Naive thymus-derived CD4-positive, alpha-beta T cell (primary cell): ENCODE results near the gene MAP7D1. TPM values are rescaled to one million over a fixed set of nuclear protein-coding genes. Genes with fewer than 3 reads are reported as not detected.

ENCODE experiments used
- ATAC-seq: fragments of 150-1000 bp; cut with Tn5 transposase; 2 replicates; pipeline ENCODE4 v1.10.0; 2021; ENCODE audit warnings: mild to moderate bottlenecking, moderate library complexity
- CTCF ChIA-PET: fragments of 350-600 bp; sonication (Branson Sonifier 250); formaldehyde crosslinking; loops from one replicate; lab custom pipeline; 2021; ENCODE audit warnings: antibody characterized with exemption; lab: Charles Lee
- POLR2A ChIA-PET: fragments of 350-600 bp; sonication (Branson Sonifier 250); formaldehyde crosslinking; loops from one replicate; lab custom pipeline; 2021; ENCODE audit warnings: antibody characterized with exemption, inconsistent platforms; lab: Charles Lee
- DNase-seq, 9 donors: peaks; one replicate each; pipeline versions ENCODE4 v3.0.0 to v3.0.0-alpha.2; 2020 to 2022; ENCODE audit warnings: mixed read lengths in 1 of 9
- H3K27ac ChIP-seq: one replicate; pipeline ENCODE4 v1.7.0; 2013; ENCODE audit warnings: mild to moderate bottlenecking, low read depth, low read length, moderate library complexity
- H3K27me3 ChIP-seq, 2 donors: one replicate each; pipeline ENCODE4 v1.7.0; 2013; ENCODE audit warnings: low read length in 2 of 2, mild to moderate bottlenecking in 2 of 2, moderate library complexity in 2 of 2; ENCODE audit not compliant: control insufficient read depth in 2 of 2, insufficient read depth in 2 of 2
- H3K36me3 ChIP-seq, 3 experiments: 1 replicate in 2 of 3; 2 replicates in 1 of 3; pipeline ENCODE4 v1.7.0; 2013; ENCODE audit warnings: low read length in 3 of 3, mild to moderate bottlenecking in 3 of 3, moderate library complexity in 1 of 3; ENCODE audit not compliant: insufficient read depth in 3 of 3, control insufficient read depth in 2 of 3
- H3K4me1 ChIP-seq, 2 donors: one replicate each; pipeline ENCODE4 v1.7.0; 2013; ENCODE audit warnings: low read length in 2 of 2, mild to moderate bottlenecking in 2 of 2, moderate library complexity in 1 of 2; ENCODE audit not compliant: control insufficient read depth in 2 of 2, insufficient read depth in 2 of 2
- H3K4me3 ChIP-seq: 2 replicates; pipeline ENCODE4 v1.7.0; 2013; ENCODE audit warnings: mild to moderate bottlenecking, low read length
- H3K9me3 ChIP-seq, 3 experiments: 1 replicate in 2 of 3; 2 replicates in 1 of 3; pipeline ENCODE4 v1.7.0; 2013; ENCODE audit warnings: low read length in 3 of 3; ENCODE audit not compliant: control insufficient read depth in 2 of 3
- H3K27ac Mint-ChIP-seq, 9 donors: one replicate each; pipeline ENCODE4 v1.8.0; 2020 to 2022; ENCODE audit warnings: mixed read lengths in 9 of 9, mild to moderate bottlenecking in 8 of 9, moderate library complexity in 5 of 9, inconsistent platforms in 2 of 9
- H3K27me3 Mint-ChIP-seq, 5 donors: one replicate each; pipeline ENCODE4 v1.8.0; 2021 to 2022; ENCODE audit warnings: mixed read lengths in 5 of 5, mild to moderate bottlenecking in 1 of 5
- H3K36me3 Mint-ChIP-seq, 5 donors: one replicate each; pipeline ENCODE4 v1.8.0; 2020 to 2022; ENCODE audit warnings: mixed read lengths in 5 of 5, mild to moderate bottlenecking in 3 of 5, inconsistent platforms in 1 of 5
- H3K4me1 Mint-ChIP-seq, 7 donors: one replicate each; pipeline ENCODE4 v1.8.0; 2020 to 2022; ENCODE audit warnings: mixed read lengths in 7 of 7, mild to moderate bottlenecking in 3 of 7, inconsistent platforms in 1 of 7
- H3K4me3 Mint-ChIP-seq, 10 donors: one replicate each; pipeline ENCODE4 v1.8.0; 2020 to 2022; ENCODE audit warnings: mild to moderate bottlenecking in 10 of 10, mixed read lengths in 10 of 10, moderate library complexity in 6 of 10, inconsistent platforms in 2 of 10
- H3K9me3 Mint-ChIP-seq, 11 donors: one replicate each; pipeline ENCODE4 v1.8.0; 2020 to 2022; ENCODE audit warnings: mixed read lengths in 11 of 11, mild to moderate bottlenecking in 4 of 11, inconsistent platforms in 1 of 11, moderate library complexity in 1 of 11
- intact Hi-C, 2 donors: fragments of 100-400 bp; cut with micrococcal nuclease; formaldehyde crosslinking; loops; one replicate each; pipeline ENCODE4 v1.15.1; 2023
- polyA plus RNA-seq, 2 donors: library from polyadenylated mRNA; unstranded; fragments of 300-500 nt; fragmentation: Illumina TruSeq; gene quantifications; one replicate each; pipeline ENCODE4 v1.2.3, GENCODE V29; 2021
- total RNA-seq, 6 experiments: library from RNA in 5 of 6; stranded (reverse) in 5 of 6; gene quantifications; 1 replicate in 5 of 6; 2 replicates in 1 of 6; pipeline ENCODE4 v1.2.3 and lab custom pipeline; 2021 to 2026

MAP7D1 gene
- total RNA-seq: 100 to 1,000 TPM; 156 to 257 (median 235) TPM
- 10 to 100 TPM; 15.2 to 55.0 TPM for polyA plus RNA-seq
- 158 reads per million, percentile 91 among the genes with 10 or more reads in this experiment for total RNA-seq (lab: John Stamatoyannopoulos, UW)

DNA sequence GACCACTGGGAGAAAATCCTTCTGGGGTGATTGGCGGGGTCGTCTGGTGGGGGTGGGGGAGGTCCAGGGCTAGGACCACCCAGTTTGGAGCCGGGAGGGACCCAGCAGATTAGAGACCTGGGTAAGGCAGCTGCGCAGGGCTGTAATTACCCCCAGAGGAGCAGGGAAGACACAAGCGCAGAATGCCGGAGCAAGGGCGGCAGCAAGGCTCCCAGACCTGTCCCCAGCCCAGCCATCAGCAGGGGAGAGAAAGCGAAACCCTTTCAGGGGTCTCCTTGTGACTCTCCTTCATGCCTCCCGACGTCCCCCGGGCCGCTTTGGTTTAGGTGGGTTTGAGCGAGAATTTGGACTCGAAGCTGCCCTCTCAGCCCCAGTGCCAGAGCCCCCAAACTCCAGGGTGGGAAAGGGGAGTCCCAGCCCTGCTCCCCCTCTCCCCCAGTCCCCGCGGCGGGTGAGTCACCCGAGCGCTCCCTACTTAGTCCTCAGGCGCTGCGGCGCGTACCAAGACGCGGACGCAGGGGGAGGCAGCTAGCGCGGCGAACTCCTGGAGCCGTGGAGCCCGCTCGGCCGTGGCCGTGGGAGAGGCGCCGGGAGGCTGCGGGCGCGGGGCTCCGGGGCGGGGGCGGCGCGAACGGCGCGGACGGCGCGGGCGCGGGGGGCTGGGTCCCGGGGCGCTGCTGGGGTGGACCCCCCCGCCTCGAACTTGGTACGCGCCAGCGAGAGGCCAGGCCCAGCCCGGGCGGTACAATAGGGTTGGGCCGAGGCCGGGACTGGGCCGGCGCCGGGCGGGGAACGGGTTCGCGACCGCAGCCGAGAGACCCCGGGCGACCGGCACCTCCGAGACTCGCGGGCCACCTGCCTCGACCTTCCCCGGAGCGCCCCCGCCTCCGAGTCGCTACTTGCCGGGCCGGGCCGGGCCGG, at the start of gene MAP7D1:
MAP7D1 (plus strand) TSS at position 753 of the 921 bp plus-strand sequence. CDS start 258 bp downstream, outside the sequence.
- Histone ChIP-seq H3K27ac (peak within 1 kb of the TSS; percentile 97), H3K4me3 (peak within 1 kb of the TSS; percentile 97), H3K9me3 (no peaks in the 10 kb centered on the region), H3K4me1 (peaks cover 58 to 66% of the 10 kb centered on the region in 2 donors), H3K36me3 (peaks cover 0 to 9% (median 0%) of the 10 kb centered on the region in 3 experiments), H3K27me3 (no peaks in the 10 kb centered on the region)
- ChIA-PET POLR2A (interaction anchor here (0.7 to 10.6 kb wide), 8 partner anchors 9 to 211 kb away, joined by 3 to 272 read pairs (median 7); partner anchors contain the start of gene THRAP3), CTCF (interaction anchor here (3.6 kb wide), 1 partner anchor 33 kb away, joined by 24 read pairs; no protein-coding TSS in a partner anchor)
- intact Hi-C loops: loop anchor here (1.0 to 10.0 kb wide), 4 partner anchors 69 to 1399 kb away; partner anchors contain the start of genes DNALI1 (in 1 of the 2), SNIP1 (in 1 of the 2), THRAP3 (in 1 of the 2) and ZC3H12A (in 1 of the 2)
- Mint-ChIP-seq H3K27ac (peak within 1 kb of the TSS; percentile 90 to 99 (median 97)), H3K4me3 (peak within 1 kb of the TSS; percentile 85 to 95 (median 93)), H3K27me3 (no peaks in the 10 kb centered on the region), H3K9me3 (no peaks in the 10 kb centered on the region), H3K36me3 (peaks cover 0 to 24% (median 0%) of the 10 kb centered on the region in 5 donors), H3K4me1 (peaks cover 58 to 79% (median 71%) of the 10 kb centered on the region in 7 donors)
- peak; percentile 89 for ATAC-seq
- DNase-seq: peak; percentile 80 to 90 (median 87)

DNA sequence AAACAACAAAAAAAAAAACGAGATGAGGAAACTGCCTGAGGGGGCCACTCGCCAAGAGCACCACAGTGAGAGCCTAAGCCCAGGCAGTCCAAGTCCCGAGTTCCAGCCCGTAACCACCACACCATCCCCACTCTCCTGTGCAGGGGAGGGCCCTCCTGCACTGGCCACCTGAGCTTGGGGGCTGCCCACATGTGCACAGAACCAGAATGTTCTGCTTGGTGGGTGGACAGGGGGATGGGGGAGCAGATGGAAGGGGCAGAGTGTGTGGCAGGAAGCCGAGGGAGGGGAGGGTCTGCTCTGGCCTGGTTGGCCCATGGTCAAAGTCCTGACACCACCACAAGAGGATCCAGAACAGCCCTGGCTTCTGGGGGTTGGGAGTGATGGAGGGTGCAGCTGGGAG, 49.7 kb upstream of the MAP7D1 start:
- no peaks in the 10 kb centered on the region for H3K27me3 ChIP-seq
- no peak overlapping the region for H3K4me3 Mint-ChIP-seq
- no peak for ATAC-seq
- H3K36me3 Mint-ChIP-seq: no peaks in the 10 kb centered on the region
- H3K4me1 Mint-ChIP-seq: peaks cover 17 to 30% (median 27%) of the 10 kb centered on the region in 7 donors
- intact Hi-C loops: no loop called here
- no peak overlapping the region for H3K27ac Mint-ChIP-seq
- H3K4me1 ChIP-seq: peaks cover 0 to 15% of the 10 kb centered on the region in 2 donors
- H3K27me3 Mint-ChIP-seq: no peaks in the 10 kb centered on the region
- CTCF ChIA-PET: interaction anchor here (2.0 to 3.4 kb wide), 2 partner anchors 27 to 82 kb away, joined by 5 to 20 read pairs; no protein-coding TSS in a partner anchor
- H3K9me3 Mint-ChIP-seq: no peaks in the 10 kb centered on the region
- H3K36me3 ChIP-seq: no peaks in the 10 kb centered on the region
- H3K27ac ChIP-seq: no peak overlapping the region
- no peaks in the 10 kb centered on the region for H3K9me3 ChIP-seq
- POLR2A ChIA-PET: interaction anchor here (1.0 kb wide), 1 partner anchor 27 kb away, joined by 4 read pairs; no protein-coding TSS in a partner anchor
- no peak for DNase-seq
- no peak overlapping the region for H3K4me3 ChIP-seq

DNA sequence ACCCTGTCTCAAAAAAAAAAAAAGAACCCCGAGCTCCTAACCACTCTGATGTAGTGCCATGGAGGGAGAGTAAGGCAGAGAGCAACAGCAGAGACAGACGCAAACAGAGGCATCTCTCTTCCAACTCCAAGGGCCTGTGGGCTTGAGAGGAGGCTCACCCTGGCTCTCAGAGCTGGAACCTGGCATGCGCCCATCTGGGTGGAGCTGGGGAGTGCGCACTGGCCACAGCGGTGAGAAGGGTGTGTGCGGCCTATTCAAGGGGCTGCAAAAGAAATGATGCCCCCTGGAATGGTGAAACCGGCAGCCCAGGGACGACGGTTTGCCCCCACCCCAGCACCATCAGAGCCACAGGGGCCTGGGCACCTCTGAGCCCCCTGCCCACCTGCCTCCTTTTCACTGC, 48.6 kb upstream of the MAP7D1 start:
- Histone ChIP-seq H3K36me3 (no peaks in the 10 kb centered on the region), H3K9me3 (no peaks in the 10 kb centered on the region), H3K27ac (no peak overlapping the region), H3K4me1 (peaks cover 0 to 15% of the 10 kb centered on the region in 2 donors), H3K27me3 (no peaks in the 10 kb centered on the region), H3K4me3 (no peak overlapping the region)
- ChIA-PET POLR2A (interaction anchor here (1.0 kb wide), 1 partner anchor 26 kb away, joined by 4 read pairs; no protein-coding TSS in a partner anchor), CTCF (interaction anchor here (0.6 to 3.4 kb wide), 3 partner anchors 26 to 81 kb away, joined by 3 to 20 read pairs (median 5); no protein-coding TSS in a partner anchor)
- Mint-ChIP-seq H3K36me3 (no peaks in the 10 kb centered on the region), H3K27ac (peak overlapping the region in 6 of 9 donors; percentile 25 to 95 (median 76)), H3K27me3 (no peaks in the 10 kb centered on the region), H3K9me3 (peaks cover 0 to under 1% (median 0%) of the 10 kb centered on the region in 11 donors), H3K4me1 (peaks cover 21 to 37% (median 30%) of the 10 kb centered on the region in 7 donors), H3K4me3 (no peak overlapping the region)
- ATAC-seq (no peak), DNase-seq (no peak)
- intact Hi-C loops: no loop called here

DNA sequence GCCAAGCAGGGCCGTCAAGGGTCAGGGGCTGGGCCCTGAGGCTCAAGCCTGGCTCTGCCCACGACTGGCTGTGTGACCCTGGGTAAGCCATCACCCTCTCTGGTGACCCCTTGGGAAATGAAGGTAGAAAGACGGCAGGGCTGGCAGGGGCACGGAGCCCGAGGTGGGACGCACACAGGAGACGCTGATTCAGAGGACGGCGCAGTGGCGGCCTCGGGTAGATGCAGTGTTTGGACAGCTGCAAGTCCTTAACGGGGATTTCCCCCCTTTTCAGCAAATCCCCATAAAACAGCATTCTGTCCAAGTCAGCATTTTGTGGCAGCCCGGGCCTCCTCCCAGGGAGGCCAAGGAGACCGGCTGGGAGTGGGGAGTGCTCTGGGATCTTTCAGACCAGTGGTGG, 47.6 kb upstream of the MAP7D1 start:
- Mint-ChIP-seq H3K4me3 (peak overlapping the region in 5 of 10 donors; percentile 42 to 75 (median 66)), H3K27ac (peak overlapping the region; percentile 3 to 95 (median 79)), H3K9me3 (peaks cover 0 to 1% (median 0%) of the 10 kb centered on the region in 11 donors), H3K36me3 (no peaks in the 10 kb centered on the region), H3K4me1 (peaks cover 21 to 38% (median 30%) of the 10 kb centered on the region in 7 donors), H3K27me3 (no peaks in the 10 kb centered on the region)
- Histone ChIP-seq H3K36me3 (no peaks in the 10 kb centered on the region), H3K27me3 (no peaks in the 10 kb centered on the region), H3K4me3 (no peak overlapping the region), H3K4me1 (peaks cover 0 to 15% of the 10 kb centered on the region in 2 donors), H3K9me3 (no peaks in the 10 kb centered on the region), H3K27ac (no peak overlapping the region)
- ATAC-seq (no peak), DNase-seq (no peak)
- intact Hi-C loops: no loop called here
- POLR2A ChIA-PET: interaction anchor here (0.7 to 1.9 kb wide), 5 partner anchors 10 to 115 kb away, joined by 3 to 8 read pairs (median 4); partner anchors contain the start of genes THRAP3 and TRAPPC3
- CTCF ChIA-PET: interaction anchor here (2.0 kb wide), 1 partner anchor 80 kb away, joined by 5 read pairs; no protein-coding TSS in a partner anchor

DNA sequence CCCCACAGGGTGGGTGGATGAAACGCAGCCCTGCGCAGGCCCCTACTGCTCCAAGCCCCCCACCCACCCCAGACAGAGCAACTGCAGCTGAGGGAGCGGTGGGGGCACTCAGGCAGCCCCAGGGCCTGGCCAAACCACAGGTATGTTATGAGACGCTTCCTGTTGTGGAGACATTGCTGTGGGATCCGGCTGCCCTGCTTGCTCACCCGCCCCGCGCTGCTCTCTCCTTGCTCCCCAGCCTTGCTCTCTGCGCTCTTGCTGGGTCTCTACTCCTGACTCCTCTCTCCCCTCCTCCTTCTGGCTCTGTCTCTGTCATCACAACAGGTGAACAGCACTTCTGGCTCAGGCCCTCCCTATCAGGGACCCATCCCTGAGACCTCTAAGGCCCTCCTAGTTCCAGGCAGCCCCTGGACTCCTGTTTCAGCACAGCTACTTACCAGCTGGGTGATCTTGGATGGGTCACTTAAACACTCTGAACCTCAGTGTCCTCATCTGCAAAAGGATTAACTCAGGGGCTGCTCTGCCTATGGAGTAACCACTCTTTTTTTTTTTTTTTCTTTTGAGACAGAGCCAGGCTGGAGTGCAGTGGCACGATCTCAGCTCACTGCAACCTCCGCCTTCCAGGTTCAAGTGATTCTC, 46.8 kb upstream of the MAP7D1 start:
- peaks cover 0 to 1% (median 0%) of the 10 kb centered on the region in 11 donors for H3K9me3 Mint-ChIP-seq
- peak in 7 of 9 donors; percentile 42 to 67 (median 61) for DNase-seq
- no peaks in the 10 kb centered on the region for H3K36me3 Mint-ChIP-seq
- Histone ChIP-seq H3K9me3 (no peaks in the 10 kb centered on the region), H3K27ac (peak overlapping the region; percentile 56), H3K36me3 (no peaks in the 10 kb centered on the region), H3K27me3 (no peaks in the 10 kb centered on the region), H3K4me3 (no peak overlapping the region), H3K4me1 (peaks cover 0 to 15% of the 10 kb centered on the region in 2 donors)
- intact Hi-C loops: loop anchor here in 1 of 2 donors (1.0 kb wide), 1 partner anchor 21 kb away; the partner anchor contains the start of gene ADPRS
- ChIA-PET POLR2A (interaction anchor here (0.7 to 2.1 kb wide), 8 partner anchors 9 to 115 kb away, joined by 3 to 8 read pairs (median 4); partner anchors contain the start of genes THRAP3 and TRAPPC3), CTCF (interaction anchor here (1.7 to 2.4 kb wide), 2 partner anchors 24 to 26 kb away, joined by 6 to 9 read pairs; no protein-coding TSS in a partner anchor)
- H3K27me3 Mint-ChIP-seq: no peaks in the 10 kb centered on the region
- peaks cover 21 to 38% (median 32%) of the 10 kb centered on the region in 7 donors for H3K4me1 Mint-ChIP-seq
- peak; percentile 92 for ATAC-seq
- peak overlapping the region; percentile 35 to 97 (median 80) for H3K27ac Mint-ChIP-seq
- H3K4me3 Mint-ChIP-seq: peak overlapping the region in 9 of 10 donors; percentile 12 to 85 (median 68)
